ACC112 (cell line): ENCODE measurements around the gene TEDC1.

Experiments used
- H2AFZ ChIP-seq: fragments of 200-600 bp; sonication (generic); one replicate; pipeline ENCODE4 v1.6.0; 2017; ENCODE audit warnings: antibody characterized with exemption, low read length; ENCODE audit not compliant: unreplicated experiment
- H3K27ac ChIP-seq: fragments of 200-600 bp; sonication (generic); 2 replicates; pipeline ENCODE4 v1.5.1; 2014; ENCODE audit warnings: low read depth, mild to moderate bottlenecking, antibody characterized with exemption, low read length, moderate library complexity
- H3K27me3 ChIP-seq: fragments of 200-600 bp; sonication (generic); 2 replicates; pipeline ENCODE4 v1.6.1; 2014; ENCODE audit warnings: mild to moderate bottlenecking, antibody characterized with exemption, low read length, moderate library complexity, mixed read lengths; ENCODE audit not compliant: insufficient read depth
- H3K36me3 ChIP-seq: fragments of 200-600 bp; sonication (generic); 2 replicates; pipeline ENCODE4 v1.6.1; 2016; ENCODE audit warnings: mild to moderate bottlenecking, antibody characterized with exemption, low read length, moderate library complexity, mixed read lengths; ENCODE audit not compliant: insufficient read depth
- H3K4me1 ChIP-seq: fragments of 200-600 bp; sonication (generic); one replicate; pipeline ENCODE4 v1.6.1; 2016; ENCODE audit warnings: low read length, mixed read lengths; ENCODE audit not compliant: insufficient read depth, unreplicated experiment, control insufficient read depth
- H3K4me3 ChIP-seq: fragments of 200-600 bp; sonication (generic); 2 replicates; pipeline ENCODE4 v1.5.1; 2014; ENCODE audit warnings: mild to moderate bottlenecking, low read depth, low read length
- H3K79me2 ChIP-seq: fragments of 200-600 bp; sonication (generic); one replicate; pipeline ENCODE4 v1.6.0; 2016; ENCODE audit warnings: low read length; ENCODE audit not compliant: control insufficient read depth, unreplicated experiment, insufficient read depth

The TEDC1 gene

DNA sequence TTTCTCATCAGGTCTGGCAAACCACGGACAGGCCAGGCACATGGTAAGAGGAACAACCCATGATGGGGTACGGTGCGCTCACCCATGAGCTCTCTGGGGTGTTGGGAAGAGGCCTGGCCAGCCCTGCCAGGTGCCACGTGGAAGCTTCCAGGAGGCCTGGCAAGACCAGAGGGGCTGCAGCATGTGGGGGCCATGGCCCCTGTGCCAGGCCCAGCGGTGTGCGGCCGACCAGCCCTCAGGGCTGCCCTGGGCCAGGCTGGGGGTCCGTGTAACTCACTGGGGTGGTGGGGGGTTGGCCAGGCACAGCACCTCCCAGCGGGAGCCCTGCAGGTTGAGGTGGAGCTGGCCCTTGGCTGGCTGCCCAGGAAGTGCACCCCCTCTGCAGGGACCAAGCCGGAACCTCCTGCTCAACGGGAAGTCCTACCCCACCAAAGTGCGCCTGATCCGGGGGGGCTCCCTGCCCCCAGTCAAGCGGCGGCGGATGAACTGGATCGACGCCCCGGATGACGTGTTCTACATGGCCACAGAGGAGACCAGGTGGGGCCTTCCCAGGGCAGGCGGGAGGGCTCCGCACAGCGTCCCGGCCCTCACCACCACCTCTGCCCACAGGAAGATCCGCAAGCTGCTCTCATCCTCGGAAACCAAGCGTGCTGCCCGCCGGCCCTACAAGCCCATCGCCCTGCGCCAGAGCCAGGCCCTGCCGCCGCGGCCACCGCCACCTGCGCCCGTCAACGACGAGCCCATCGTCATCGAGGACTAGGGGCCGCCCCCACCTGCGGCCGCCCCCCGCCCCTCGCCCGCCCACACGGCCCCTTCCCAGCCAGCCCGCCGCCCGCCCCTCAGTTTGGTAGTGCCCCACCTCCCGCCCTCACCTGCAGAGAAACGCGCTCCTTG is 21.3 kb upstream of the TEDC1 start:
- no peak overlapping the region for H3K27ac ChIP-seq
- H3K27me3 ChIP-seq = no peaks in the 10 kb centered on the region
- no peaks in the 10 kb centered on the region for H3K79me2 ChIP-seq
- H3K4me3 ChIP-seq = no peak overlapping the region
- peaks cover 3% of the 10 kb centered on the region; the same call in 1 of the 2 replicates for H3K36me3 ChIP-seq
- H3K4me1 ChIP-seq = peaks cover 19% of the 10 kb centered on the region
- H2AFZ ChIP-seq = no peak overlapping the region

- Histone ChIP-seq H3K4me1 (peaks cover 13% of the 10 kb centered on the region), H2AFZ (no peak overlapping the region), H3K27ac (no peak overlapping the region), H3K27me3 (no peaks in the 10 kb centered on the region), H3K4me3 (no peak overlapping the region), H3K36me3 (no peaks in the 10 kb centered on the region), H3K79me2 (no peaks in the 10 kb centered on the region)
These were observed 20.4 kb upstream of the TEDC1 start for GRCh38 chr14:105470350-105471296.

DNA sequence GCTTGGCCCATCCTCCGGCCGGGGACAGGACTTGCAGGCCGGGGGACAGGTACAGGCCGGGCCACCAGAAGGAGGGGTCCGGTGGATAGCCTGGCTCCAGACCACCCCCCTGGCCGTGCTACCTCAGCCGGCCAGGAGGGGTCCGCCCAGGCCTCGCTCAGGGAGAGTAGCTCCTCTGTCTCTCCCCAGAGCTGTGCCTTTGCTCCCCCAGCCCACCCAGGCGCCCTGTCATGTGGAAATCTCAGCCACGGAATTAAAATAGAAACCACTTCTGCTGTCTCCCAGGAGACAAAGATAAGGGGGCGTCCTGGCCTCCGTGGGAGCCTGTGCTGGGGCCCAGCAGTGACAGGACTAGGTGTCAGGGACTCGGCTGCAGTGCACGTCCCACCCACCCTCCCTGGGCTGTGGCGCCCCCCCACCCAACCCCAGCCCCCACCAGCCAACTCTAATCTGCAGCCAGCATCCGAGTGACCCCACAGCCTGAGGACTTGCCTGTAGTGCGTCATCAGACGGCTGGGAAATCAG is 19.7 kb upstream of the TEDC1 start:
- Histone ChIP-seq H3K27me3 (no peaks in the 10 kb centered on the region), H3K4me1 (peaks cover 16% of the 10 kb centered on the region), H3K79me2 (no peaks in the 10 kb centered on the region), H3K27ac (no peak overlapping the region), H3K36me3 (no peaks in the 10 kb centered on the region), H2AFZ (no peak overlapping the region), H3K4me3 (no peak overlapping the region)

- H2AFZ ChIP-seq = no peak overlapping the region
- H3K4me3 ChIP-seq = no peak overlapping the region
- peaks cover 6% of the 10 kb centered on the region for H3K79me2 ChIP-seq
- no peaks in the 10 kb centered on the region for H3K27me3 ChIP-seq
- no peak overlapping the region for H3K27ac ChIP-seq
- H3K36me3 ChIP-seq = no peaks in the 10 kb centered on the region
- peaks cover 22% of the 10 kb centered on the region for H3K4me1 ChIP-seq
These were observed 19.1 kb upstream of the TEDC1 start for GRCh38 chr14:105471823-105472485.

DNA sequence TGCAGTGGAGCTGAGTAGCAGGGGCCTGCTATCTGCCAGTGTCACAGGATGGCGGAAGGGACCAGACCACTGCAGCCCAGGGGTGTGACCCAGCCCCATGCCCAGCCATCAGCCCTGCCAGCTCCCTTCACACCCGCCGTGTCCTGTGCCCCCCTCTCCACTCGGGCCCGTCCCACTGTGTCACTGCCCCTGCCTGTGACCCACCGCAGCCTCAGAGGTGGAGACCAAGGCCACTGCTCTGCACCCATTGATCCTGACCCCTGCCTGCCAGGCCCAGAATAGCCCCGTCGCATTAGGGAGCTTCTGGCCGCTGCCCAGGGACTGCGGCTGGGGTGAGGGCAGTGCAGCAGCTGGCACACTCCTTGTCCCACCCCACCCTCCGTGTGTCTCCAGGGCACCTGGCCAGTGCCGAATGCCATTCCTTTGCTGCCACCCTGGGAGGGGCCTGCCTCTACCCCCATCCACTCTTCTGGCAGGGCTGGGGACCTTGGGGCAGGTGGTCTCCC is 18.5 kb upstream of the TEDC1 start:
- H3K4me3 ChIP-seq = no peak overlapping the region
- no peak overlapping the region for H3K27ac ChIP-seq
- peaks cover 11% of the 10 kb centered on the region for H3K79me2 ChIP-seq
- H3K4me1 ChIP-seq = peaks cover 26% of the 10 kb centered on the region
- H2AFZ ChIP-seq = no peak overlapping the region
- H3K27me3 ChIP-seq = no peaks in the 10 kb centered on the region
- no peaks in the 10 kb centered on the region for H3K36me3 ChIP-seq

- Histone ChIP-seq H3K4me3 (peak overlapping the region; percentile 79; the same call in 1 of the 2 replicates), H3K36me3 (no peaks in the 10 kb centered on the region), H3K27me3 (no peaks in the 10 kb centered on the region), H3K4me1 (peaks cover 26% of the 10 kb centered on the region), H3K79me2 (peaks cover 11% of the 10 kb centered on the region), H3K27ac (peak overlapping the region; percentile 54; the same call in 1 of the 2 replicates), H2AFZ (no peak overlapping the region)
These were observed 17.9 kb upstream of the TEDC1 start for GRCh38 chr14:105473033-105473676.

GRCh38 chr14:105473677-105474482 is 17.2 kb upstream of the TEDC1 start:
- Histone ChIP-seq H3K4me3 (peak overlapping the region; percentile 79), H3K79me2 (peaks cover 11% of the 10 kb centered on the region), H3K27me3 (no peaks in the 10 kb centered on the region), H2AFZ (peak overlapping the region; percentile 39), H3K27ac (peak overlapping the region; percentile 94), H3K36me3 (no peaks in the 10 kb centered on the region), H3K4me1 (peaks cover 26% of the 10 kb centered on the region)

DNA sequence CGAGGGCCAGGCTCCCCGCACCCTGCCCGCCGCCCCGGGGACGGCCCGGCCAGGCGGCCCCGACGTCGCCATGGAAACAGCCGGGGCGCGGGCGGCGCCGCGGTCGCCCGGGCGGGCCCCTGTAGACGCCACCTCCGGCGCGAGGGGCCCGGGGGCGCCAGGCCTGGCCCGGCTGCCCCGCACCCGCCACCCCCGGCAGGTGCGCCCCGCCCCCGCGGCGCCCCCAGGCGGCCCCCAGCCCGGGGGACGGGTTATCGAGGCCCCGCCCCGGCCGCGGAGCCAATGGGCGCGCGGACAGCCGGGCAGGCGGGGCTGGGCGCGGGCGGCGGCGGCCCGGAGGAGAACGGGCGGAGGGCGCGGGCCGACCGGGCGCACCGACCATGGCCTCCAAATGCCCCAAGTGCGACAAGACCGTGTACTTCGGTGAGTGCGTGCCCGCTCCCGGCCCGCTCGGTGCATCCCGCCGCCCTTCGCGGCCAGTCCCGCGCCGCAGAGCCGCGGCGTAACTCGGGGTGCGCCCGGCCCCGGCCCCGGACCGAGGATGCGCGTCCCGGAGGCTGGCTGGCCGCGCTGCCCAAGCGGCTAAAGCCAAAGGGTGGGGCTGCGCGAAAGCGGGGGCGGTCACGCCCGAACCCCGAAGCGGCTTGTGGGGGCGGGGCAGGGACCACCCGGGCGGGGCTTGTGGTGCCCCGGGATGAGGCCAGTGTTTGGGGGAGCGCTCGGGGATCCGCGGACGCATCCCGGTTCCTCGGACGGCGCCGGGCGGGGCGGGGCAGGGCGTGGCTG is 16.4 kb upstream of the TEDC1 start, which contains the start of gene CRIP2:
Gene CRIP2 (plus strand): TSS at position 339 of the 786 bp plus-strand sequence. CDS start 42 bp downstream, at position 381.
- no peaks in the 10 kb centered on the region for H3K36me3 ChIP-seq
- peak within 1 kb of the TSS; percentile 94 for H3K27ac ChIP-seq
- H3K79me2 ChIP-seq = peaks cover 11% of the 10 kb centered on the region
- H3K4me3 ChIP-seq = peak within 1 kb of the TSS; percentile 82
- peak within 1 kb of the TSS; percentile 39 for H2AFZ ChIP-seq
- peaks cover 26% of the 10 kb centered on the region for H3K4me1 ChIP-seq
- no peaks in the 10 kb centered on the region for H3K27me3 ChIP-seq
